ENCODE results near the gene GKAP1.
"Not testable (repeated sequence)": the region's sequence is repeated elsewhere in the genome, so short reads cannot be mapped to it uniquely, and the experiment has no call there.

The GKAP1 gene

DNA sequence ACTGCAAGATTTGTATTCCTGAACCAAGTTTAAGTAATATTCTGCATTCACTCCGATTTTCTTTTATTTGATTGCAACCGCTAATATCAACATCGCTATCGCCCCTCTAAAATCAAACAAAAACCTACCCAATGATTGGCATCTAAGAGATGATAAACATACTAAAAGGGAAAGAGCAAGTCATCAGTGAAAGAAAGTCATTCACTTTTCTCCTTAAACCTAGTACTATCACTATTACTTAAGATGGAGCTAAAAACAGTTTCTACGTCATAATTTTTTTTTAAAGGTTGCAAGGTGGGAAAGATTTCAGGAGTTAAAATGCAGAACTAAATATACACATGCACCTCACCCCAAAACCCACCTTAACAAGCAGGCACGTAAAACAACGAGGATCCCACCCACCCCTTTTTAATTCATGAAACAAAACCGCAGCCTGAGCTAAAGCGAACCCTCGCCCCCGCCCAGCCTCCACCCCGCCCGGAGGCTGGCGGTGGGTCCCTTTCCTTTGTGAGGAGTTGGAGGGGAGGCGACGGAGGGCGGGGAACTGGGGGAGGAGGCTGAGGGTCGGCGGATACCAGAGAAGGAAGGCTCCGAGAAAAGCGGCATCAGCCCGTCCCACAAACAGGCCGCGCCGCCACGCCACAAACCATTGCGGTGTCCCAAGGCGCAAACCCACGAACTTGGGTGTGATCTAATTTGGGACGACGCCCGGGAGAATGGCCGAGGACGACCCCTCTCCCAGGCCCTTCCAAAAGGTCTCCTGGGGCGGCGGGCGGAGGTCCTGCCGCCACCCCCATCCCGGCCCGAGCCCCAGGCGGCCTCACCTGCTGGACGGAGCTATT lies 110.7 kb downstream of the GKAP1 start:
- no peak for DNase-seq (ENCODE audit: low read depth)
- H3K4me3 ChIP-seq (ENCODE audit: control insufficient read depth, low read depth, low read length), result peak overlapping the region; percentile 62
- TF ChIP-seq, protein P1, sequence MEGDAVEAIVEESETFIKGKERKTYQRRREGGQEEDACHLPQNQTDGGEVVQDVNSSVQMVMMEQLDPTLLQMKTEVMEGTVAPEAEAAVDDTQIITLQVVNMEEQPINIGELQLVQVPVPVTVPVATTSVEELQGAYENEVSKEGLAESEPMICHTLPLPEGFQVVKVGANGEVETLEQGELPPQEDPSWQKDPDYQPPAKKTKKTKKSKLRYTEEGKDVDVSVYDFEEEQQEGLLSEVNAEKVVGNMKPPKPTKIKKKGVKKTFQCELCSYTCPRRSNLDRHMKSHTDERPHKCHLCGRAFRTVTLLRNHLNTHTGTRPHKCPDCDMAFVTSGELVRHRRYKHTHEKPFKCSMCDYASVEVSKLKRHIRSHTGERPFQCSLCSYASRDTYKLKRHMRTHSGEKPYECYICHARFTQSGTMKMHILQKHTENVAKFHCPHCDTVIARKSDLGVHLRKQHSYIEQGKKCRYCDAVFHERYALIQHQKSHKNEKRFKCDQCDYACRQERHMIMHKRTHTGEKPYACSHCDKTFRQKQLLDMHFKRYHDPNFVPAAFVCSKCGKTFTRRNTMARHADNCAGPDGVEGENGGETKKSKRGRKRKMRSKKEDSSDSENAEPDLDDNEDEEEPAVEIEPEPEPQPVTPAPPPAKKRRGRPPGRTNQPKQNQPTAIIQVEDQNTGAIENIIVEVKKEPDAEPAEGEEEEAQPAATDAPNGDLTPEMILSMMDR (IDR thresholded peaks at IDR 0.05; ENCODE audit: control insufficient read depth, insufficient read depth, low read depth, low read length, missing control alignments), result no peak

DNA sequence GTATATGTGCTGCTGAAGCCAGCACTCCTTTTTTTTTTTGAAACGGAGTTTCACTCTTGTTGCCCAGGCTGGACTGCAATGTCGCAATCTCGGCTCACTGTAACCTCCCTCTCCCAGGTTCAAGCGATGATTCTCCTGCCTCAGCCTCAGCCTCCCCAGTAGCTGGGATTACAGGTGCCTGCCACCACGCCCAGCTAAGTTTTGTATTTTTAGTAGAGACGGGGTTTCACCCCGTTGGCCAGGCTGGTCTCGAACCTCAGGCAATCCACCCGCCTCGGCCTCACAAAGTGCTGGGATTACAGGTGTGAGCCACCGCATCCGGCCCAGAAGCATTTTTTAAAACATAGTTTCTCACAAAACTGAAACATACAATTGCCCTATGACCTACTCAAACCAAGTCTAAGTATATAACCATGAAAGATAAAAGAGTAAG lies 112.3 kb downstream of the GKAP1 start:
- not testable (repeated sequence) for DNase-seq (ENCODE audit: low read depth); H3K4me3 ChIP-seq (ENCODE audit: control insufficient read depth, low read depth, low read length)

DNA sequence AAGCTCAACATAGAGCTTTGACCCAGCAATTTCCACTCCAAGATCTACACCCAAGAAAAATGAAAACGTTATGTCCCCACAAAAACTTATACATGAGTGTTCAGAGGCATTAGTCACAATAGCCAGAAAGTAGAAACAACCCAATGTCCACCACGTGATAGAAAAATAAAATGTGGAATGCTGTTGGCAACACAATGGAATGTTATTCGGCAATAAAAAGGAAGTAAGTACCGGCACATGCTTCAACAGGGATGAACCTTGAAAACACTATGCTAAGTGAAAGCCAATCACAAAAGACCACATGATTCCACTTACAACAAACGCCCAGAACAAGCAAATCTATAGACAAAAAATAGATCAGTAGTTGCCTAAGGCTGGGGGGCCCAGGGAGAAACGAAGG lies 115.8 kb downstream of the GKAP1 start:
- TF ChIP-seq, protein P1 (IDR thresholded peaks at IDR 0.05; ENCODE audit: control insufficient read depth, insufficient read depth, low read depth, low read length, missing control alignments), result no peak
- H3K4me3 ChIP-seq (ENCODE audit: control insufficient read depth, low read depth, low read length), result no peak overlapping the region
- DNase-seq (ENCODE audit: low read depth), result peak; percentile 59

DNA sequence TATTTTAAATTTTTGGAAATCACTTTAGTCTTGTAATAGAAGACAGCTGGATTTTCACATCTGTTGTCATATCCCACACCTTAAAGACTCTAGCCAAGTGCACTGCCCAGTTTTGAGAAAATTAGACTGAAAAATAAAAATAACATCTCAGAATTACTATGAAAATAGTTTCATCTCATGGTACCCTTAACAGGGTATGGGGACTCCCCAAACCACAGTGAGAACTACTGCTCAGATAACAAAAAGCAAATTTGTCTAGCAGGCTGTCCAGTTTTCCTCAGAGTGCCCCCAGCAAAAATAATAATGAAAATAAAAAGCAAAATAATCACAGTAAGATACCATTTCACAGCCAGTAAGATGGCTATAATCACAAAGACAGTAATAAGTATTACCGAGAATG lies 116.3 kb downstream of the GKAP1 start:
- H3K4me3 ChIP-seq (ENCODE audit: control insufficient read depth, low read depth, low read length), result no peak overlapping the region
- DNase-seq (ENCODE audit: low read depth), result no peak
- TF ChIP-seq, protein P1 (IDR thresholded peaks at IDR 0.05; ENCODE audit: control insufficient read depth, insufficient read depth, low read depth, low read length, missing control alignments), result no peak

DNA sequence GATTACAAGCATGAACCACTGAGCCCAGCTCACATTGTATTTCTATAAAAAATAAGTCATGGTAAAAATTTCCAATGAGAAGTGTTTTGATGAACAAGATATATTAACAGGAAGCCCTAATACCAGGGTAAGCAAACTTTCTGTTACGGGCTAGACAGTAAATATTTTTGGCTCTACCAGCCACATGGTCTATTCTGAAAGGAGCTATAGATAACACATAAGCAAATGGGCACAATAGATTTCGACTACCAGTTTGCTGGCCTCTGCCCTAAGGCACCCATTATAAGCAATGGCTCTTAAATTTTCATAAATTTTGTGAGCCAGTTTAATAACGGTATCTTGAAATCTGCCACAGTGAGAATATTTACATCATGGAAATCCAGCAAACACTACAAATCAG lies 118.0 kb downstream of the GKAP1 start:
- TF ChIP-seq, protein P1 (IDR thresholded peaks at IDR 0.05; ENCODE audit: control insufficient read depth, insufficient read depth, low read depth, low read length, missing control alignments), result no peak
- no peak for DNase-seq (ENCODE audit: low read depth)
- H3K4me3 ChIP-seq (ENCODE audit: control insufficient read depth, low read depth, low read length), result no peak overlapping the region

DNA sequence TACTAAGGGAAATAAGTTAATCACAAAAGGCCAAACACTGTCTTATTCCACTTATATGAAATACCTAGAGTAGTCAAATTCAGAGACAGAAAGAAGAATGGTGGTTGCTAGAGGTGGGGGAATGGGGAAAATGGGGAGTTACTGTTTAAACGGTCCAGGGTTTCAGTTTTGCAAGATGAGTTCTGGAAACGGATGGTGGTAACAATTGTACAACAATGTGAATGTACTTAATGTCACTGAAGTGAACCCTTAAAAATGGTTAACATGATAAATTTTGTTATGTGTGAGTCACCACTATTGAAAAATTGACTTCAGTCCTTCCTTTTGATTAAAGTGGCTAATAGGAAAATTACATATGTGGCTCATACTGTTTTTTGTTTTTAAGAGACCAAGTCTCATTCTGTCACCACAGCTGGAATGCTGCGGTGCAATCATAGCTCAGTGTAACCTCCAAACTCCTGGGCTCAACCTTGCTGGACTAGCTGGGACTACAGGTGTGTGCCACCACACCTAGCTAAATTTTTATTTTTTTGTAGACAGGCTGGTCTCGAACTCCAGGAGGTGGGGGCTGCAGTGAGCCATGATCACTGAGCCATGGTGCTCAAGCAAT lies 118.5 kb downstream of the GKAP1 start:
- no peak overlapping the region for H3K4me3 ChIP-seq (ENCODE audit: control insufficient read depth, low read depth, low read length)
- no peak for DNase-seq (ENCODE audit: low read depth)
- TF ChIP-seq, protein P1 (IDR thresholded peaks at IDR 0.05; ENCODE audit: control insufficient read depth, insufficient read depth, low read depth, low read length, missing control alignments), result no peak

DNA sequence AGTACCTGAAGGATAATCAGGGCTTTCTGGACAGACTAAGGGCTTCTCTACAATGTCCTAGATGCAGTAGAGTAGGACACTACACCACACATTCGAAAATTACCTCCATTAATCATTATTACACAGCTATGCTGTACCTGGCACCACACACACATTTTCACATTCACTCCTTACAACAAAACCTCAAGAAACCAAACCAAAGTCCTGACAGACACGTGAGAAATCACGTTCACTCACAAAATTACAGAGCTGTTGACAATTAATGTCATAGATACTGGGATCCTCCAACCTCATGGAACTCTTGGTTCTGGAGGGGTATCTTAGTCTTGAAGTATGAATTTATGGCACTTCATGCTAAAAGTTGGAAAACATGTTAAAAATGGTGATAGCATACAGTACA lies 126.1 kb downstream of the GKAP1 start:
- no peak for DNase-seq (ENCODE audit: low read depth)
- H3K4me3 ChIP-seq (ENCODE audit: control insufficient read depth, low read depth, low read length), result no peak overlapping the region
- TF ChIP-seq, protein P1 (IDR thresholded peaks at IDR 0.05; ENCODE audit: control insufficient read depth, insufficient read depth, low read depth, low read length, missing control alignments), result no peak

All from AG09309 (cell line).